Jurkat, Clone E6-1 (cell line): ENCODE data around the gene NPHP3. TPM values are rescaled to one million over a fixed set of nuclear protein-coding genes. Genes with fewer than 3 reads are reported as not detected.
"Not testable (repeated sequence)": the region's sequence is repeated elsewhere in the genome, so short reads cannot be mapped to it uniquely, and the experiment has no call there.

ENCODE experiments used
- DNase-seq: peaks from one replicate; pipeline ENCODE4 v3.0.0-alpha.2; 2011; ENCODE audit warnings: low read depth, low spot score
- H3K4me3 ChIP-seq: 2 replicates; pipeline ENCODE4 v1.5.1; 2011; ENCODE audit warnings: mild to moderate bottlenecking, low read length, control low read depth, moderate library complexity
- polyA plus RNA-seq: library from polyadenylated mRNA; unstranded; fragments of >200 nt; gene quantifications from one replicate; pipeline ENCODE4 v1.2.1, GENCODE V29; 2012; ENCODE audit warnings: missing spikeins; ENCODE audit not compliant: insufficient read length, insufficient read depth

NPHP3 gene
- polyA plus RNA-seq = 10.9 TPM

- peak within 1 kb of the TSS; percentile 69 for H3K4me3 ChIP-seq
- peak; percentile 84 for DNase-seq
Observed at GRCh38 chr3:132722165-132723023, at the start of gene NPHP3. TSS of gene NPHP3 (minus strand) at chr3:132722409. CDS start at chr3:132722355, 54 bp downstream.

GRCh38 chr3:132758740-132759139 lies 36.5 kb upstream of the NPHP3 start:
- DNase-seq = no peak
- no peak overlapping the region for H3K4me3 ChIP-seq

- no peak for DNase-seq
- no peak overlapping the region for H3K4me3 ChIP-seq
Observed at GRCh38 chr3:132756108-132756650, 34.0 kb upstream of the NPHP3 start.

- DNase-seq = no peak
- no peak overlapping the region for H3K4me3 ChIP-seq
Observed at GRCh38 chr3:132753946-132754345, 31.7 kb upstream of the NPHP3 start.

GRCh38 chr3:132749786-132750185 lies 27.6 kb upstream of the NPHP3 start:
- no peak for DNase-seq
- no peak overlapping the region for H3K4me3 ChIP-seq

- DNase-seq, H3K4me3 ChIP-seq: not testable (repeated sequence)
Observed at GRCh38 chr3:132746720-132747119, 24.5 kb upstream of the NPHP3 start.

GRCh38 chr3:132738314-132738713 lies 16.1 kb upstream of the NPHP3 start:
- no peak overlapping the region for H3K4me3 ChIP-seq
- no peak for DNase-seq

GRCh38 chr3:132735589-132735988 lies 13.4 kb upstream of the NPHP3 start:
- DNase-seq = no peak
- H3K4me3 ChIP-seq = no peak overlapping the region

GRCh38 chr3:132730891-132731580 lies 8.8 kb upstream of the NPHP3 start:
- H3K4me3 ChIP-seq = no peak overlapping the region
- peak; percentile 21 for DNase-seq

GRCh38 chr3:132726341-132726823 lies 4.2 kb upstream of the NPHP3 start:
- H3K4me3 ChIP-seq = no peak overlapping the region
- peak; percentile 51 for DNase-seq

- DNase-seq = no peak
- H3K4me3 ChIP-seq = peak overlapping the region; percentile 69
Observed at GRCh38 chr3:132723024-132723950, 1.1 kb upstream of the NPHP3 start.

- DNase-seq = no peak
Observed at GRCh38 chr3:132721479-132722164, 587 bp downstream of the NPHP3 start.

GRCh38 chr3:132720228-132720627 lies 2.0 kb downstream of the NPHP3 start:
- H3K4me3 ChIP-seq = no peak overlapping the region
- DNase-seq = no peak

More at GRCh38 chr3:132721479-132722164, 587 bp downstream of the NPHP3 start:
- H3K4me3 ChIP-seq = peak overlapping the region; percentile 62

- no peak overlapping the region for H3K4me3 ChIP-seq
- DNase-seq = no peak
Observed at GRCh38 chr3:132716372-132716771, 5.8 kb downstream of the NPHP3 start.

GRCh38 chr3:132713977-132714727 lies 8.1 kb downstream of the NPHP3 start:
- no peak overlapping the region for H3K4me3 ChIP-seq
- no peak for DNase-seq

- H3K4me3 ChIP-seq = no peak overlapping the region
- DNase-seq = no peak
Observed at GRCh38 chr3:132710311-132710710, 11.9 kb downstream of the NPHP3 start.

GRCh38 chr3:132709761-132710160 lies 12.4 kb downstream of the NPHP3 start:
- no peak for DNase-seq
- no peak overlapping the region for H3K4me3 ChIP-seq

GRCh38 chr3:132703733-132704132 lies 18.5 kb downstream of the NPHP3 start:
- no peak for DNase-seq
- H3K4me3 ChIP-seq = no peak overlapping the region
